ENCODE measurements around the gene TCAP.

Gene TCAP

DNA sequence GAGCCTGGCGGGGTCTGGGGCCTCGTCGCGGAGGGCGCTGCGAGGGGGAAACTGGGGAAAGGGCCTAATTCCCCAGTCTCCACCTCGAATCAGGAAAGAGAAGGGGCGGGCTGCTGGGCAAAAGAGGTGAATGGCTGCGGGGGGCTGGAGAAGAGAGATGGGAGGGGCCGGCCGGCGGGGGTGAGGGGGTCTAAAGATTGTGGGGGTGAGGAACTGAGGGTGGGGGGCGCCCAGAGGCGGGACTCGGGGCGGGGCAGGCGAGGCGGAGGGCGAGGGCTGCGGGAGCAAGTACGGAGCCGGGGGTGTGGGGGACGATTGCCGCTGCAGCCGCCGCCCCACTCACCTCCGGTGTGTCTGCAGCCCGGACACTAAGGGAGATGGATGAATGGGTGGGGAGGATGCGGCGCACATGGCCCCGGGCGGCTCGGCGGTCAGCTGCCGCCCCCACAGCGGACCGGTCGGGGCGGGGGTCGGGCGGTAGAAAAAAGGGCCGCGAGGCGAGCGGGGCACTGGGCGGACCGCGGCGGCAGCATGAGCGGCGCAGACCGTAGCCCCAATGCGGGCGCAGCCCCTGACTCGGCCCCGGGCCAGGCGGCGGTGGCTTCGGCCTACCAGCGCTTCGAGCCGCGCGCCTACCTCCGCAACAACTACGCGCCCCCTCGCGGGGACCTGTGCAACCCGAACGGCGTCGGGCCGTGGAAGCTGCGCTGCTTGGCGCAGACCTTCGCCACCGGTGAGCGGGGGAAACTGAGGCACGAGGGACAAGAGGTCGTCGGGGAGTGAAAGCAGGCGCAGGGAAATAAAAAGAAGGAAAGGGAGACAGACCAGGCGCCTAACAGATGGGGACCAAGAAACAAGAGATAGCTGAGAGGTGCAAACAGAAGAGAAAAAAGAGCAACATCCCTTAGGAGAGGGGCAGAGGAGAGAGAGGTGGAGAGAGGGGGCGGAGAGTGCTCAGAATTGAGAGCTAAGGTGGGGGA, 3.1 kb downstream of the TCAP start, which contains the start of gene PNMT:
Gene PNMT, plus strand, starts transcription at position 509 of the 980 bp plus-strand sequence. Its CDS starts 23 bp downstream, at position 532.
- no peak for DNase-seq

DNA sequence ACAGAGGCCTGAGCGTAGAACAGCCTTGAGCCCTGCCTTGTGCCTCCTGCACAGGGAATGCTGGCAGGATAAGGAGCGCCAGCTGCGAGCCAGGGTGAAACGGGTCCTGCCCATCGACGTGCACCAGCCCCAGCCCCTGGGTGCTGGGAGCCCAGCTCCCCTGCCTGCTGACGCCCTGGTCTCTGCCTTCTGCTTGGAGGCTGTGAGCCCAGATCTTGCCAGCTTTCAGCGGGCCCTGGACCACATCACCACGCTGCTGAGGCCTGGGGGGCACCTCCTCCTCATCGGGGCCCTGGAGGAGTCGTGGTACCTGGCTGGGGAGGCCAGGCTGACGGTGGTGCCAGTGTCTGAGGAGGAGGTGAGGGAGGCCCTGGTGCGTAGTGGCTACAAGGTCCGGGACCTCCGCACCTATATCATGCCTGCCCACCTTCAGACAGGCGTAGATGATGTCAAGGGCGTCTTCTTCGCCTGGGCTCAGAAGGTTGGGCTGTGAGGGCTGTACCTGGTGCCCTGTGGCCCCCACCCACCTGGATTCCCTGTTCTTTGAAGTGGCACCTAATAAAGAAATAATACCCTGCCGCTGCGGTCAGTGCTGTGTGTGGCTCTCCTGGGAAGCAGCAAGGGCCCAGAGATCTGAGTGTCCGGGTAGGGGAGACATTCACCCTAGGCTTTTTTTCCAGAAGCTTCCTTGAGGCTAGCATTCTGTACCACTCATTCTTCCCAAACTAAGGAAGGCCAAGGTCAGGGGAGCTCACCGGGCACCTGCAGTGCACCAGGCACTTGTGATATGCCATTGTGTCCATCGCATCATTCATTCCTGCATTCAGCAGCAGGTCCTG, 5.0 kb downstream of the TCAP start:
- no peak for DNase-seq

DNA sequence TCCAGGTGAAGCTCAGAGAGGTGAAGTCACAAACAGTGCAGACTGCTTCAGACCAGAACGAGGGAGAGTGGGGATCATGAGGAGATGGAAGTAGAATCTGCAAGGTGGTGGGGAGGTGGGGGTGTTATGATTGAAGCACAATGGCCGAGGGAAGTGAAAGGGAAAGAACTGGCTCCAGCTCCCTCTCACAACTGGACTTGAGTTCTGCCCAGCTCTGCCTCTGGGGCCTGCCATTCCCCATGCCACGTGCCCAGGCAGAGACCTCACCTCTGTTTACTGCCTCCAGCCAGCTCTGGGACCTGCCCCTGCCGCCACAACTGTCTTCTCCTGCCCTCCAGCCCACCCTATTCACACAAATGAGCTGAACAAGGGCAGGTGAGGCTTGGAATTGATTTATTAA, 5.6 kb downstream of the TCAP start:
- no peak for DNase-seq

DNA sequence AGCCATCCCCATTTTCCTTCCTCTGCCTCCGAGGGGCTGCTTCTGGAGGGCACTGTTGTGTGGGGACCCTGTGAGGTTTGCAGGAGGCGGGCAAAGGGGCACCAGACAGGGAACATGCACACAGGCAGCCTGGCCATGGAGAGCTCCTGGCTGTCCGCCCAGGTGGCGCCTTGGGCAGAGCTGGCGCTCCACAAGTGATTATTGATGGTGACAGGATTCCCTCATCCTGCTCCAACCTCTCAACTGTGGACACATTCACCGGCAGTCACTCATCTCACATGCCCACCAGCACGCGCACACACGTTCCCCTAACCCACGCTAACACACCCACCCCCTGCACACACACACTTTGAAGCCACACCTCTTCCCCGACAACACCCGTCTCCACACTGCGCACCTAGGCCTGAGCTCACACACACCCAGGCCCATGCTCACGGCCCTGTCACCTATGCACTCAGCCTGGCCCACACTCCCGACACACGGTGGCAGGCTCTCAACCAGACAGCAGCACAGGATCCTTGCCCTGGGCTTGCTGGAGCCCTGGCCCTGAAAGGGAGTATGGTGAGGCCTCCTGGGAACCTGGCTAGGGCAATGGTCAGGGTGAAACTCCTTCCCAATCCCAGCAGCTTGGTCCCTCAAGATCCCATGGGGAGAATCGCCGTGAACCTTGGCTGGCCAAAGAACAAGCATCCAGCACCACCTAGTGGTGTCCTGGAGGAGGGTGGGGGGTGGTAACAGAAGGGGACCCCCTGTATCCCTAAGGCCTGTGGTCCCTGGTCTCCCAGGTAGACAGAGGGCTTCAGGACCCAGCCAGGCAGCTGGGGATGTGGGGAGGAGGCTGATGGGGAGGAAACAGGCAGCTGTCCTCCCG, 6.7 kb downstream of the TCAP start:
- peak; percentile 32 for DNase-seq

DNA sequence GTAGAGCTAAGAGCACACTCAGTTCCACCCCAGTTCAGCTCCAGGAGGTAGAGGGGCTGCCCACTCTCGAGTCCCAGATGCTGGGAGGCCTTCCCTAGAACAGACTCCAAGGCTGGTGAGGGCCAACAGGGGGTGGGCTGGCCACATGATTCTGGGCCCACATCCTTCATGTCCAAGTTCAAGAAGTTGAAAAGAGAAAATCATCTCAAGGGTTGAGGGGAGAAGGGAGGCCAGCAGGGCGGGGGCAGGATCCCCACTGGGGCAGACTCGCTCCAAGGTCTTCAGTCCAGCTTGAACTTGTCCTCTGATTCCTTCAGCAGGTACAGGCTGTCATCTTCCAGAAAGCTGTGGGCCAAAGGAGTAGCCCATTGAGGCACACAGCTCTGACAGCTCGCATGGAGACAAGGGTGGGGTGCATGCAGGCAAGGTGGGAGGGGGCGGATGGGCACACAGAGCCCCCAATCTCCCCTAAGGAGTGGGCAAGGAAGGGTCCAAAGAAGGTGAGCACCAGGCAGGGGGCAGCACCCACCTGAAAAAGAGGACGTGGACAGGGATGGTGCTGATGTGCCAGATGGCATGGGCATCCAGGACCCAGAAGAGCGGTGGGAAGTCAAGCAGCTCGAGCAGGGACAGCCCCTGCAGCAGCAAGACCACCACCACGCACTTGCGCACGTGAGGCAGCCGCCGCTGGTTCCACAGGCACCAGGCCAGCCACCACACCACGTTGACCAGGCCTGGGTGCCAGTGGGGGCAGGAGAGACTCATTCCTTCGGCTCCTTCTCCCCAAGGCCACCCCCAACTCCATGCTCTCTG, 7.6 kb downstream of the TCAP start:
- no peak for DNase-seq

DNA sequence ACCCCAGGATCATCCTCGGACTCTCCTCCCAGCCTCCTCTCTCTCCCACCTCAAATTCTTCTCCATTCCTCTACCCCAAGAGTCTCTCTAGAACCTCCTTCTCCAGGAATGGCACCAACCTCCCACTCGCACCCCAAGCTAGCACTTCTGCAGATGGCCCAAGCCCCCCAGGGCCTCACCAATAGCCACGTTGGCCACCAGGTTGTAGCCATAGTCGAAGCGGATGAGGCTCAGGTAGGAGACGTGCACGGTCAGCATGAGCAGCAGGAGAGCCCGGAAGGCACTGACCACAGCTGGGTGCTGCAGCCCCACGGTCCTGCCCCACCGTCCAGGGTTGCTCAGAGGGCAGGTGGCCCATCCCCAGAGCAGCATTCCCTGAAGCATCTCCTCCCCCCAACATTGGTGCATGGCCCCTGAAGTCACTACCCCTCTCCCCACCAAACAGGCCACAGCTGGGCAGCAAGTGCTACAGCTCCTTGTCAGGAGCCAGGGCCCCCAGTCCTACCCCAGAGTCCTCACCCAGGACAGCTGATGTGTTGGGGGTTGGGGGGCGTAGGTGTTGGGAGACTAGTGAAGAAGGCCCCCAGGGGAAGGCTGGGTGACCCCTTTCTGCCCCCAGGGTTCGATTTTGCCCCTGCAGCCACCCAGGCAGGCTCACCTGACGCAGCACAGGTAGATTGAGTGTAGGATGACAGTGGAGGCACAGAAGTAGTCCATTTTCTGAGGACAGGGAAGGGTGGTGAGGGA, 8.4 kb downstream of the TCAP start:
- no peak for DNase-seq

DNA sequence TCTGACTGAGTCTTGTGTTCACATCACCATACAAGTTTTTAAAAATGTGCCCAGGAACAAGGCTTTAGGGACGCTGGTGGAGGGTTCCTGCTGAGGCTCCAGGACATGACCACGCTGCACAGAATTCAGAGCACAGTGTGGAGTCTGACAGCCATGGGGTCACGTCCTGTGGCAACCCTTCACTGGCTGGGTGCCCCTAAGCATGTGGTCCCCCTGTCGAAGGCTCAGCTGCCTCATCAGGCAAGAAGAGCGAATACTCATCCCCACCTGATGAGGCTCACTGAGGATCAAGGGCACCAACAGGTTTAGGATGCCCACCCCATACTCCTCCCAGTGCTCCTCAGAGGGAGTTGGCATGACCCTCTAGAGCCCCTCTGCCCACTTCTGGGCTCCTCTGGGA, 9.0 kb downstream of the TCAP start:
- no peak for DNase-seq

DNA sequence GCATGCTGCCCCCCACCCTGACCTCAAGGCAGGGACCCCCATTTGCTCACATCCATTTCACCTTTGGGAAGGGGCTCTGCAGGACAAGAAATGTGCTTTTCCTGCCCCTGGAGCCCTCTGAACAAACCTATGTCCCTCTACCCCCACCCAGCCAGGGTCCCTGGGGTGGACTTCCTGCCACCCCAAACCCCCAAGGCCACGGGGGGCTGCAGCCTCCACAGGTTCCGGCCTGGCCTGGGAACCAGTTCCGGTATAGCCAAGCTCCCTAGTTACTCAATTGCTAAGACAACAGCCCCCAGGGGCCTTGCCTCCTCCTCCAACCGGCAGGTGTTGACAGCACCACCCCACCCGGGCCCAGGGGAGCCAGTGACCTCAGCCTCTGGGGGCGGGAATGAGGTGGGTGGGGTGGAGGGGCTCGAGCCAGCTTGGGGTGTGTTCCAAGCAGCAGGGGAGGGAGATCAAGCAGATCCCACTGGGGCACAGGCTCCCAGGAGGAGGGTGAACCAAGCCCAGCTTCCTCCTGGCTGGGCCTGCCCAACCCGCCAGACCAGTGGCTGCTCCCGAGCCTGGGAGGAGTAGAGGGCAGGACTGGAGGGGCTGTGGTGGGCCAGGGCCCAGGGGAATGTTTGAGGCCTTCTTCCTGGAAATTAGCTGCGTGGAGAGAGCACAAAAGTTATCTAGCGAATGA, 9.7 kb downstream of the TCAP start:
- DNase-seq: no peak

DNA sequence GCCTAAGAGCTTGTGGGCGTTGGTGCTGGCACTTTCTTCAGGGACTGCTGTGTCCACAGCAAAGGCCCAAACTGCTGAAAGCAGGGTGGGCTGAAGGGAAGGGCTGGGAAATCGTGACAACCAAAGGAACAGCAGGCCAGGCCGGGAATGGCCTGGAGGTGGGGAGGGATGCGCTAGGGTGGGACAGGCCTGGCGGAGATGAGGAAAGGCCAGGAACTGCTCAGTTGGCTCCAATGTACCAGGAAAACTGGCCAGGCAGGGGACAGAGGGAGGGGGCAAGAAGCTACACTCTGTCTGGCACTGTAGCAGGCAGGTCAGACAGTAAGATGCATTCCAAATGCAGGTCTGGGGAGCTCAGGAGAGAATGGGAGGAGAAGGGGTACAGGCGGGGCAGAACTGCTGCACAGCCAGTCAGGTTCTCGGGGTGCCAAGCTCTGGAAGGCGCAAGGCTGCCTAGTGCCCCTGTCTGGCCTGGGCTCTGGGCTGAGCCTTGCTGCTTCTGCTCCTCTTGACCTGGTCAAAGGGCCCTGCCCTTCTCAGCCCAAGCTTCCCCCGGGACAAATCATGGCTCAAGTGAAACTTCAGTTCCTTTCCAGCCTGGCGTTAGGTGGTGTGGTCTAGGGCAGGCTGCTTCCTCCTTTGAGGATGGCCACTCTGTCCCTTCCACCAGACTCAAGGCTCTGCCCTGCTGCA, 10.4 kb downstream of the TCAP start:
- no peak for DNase-seq

DNA sequence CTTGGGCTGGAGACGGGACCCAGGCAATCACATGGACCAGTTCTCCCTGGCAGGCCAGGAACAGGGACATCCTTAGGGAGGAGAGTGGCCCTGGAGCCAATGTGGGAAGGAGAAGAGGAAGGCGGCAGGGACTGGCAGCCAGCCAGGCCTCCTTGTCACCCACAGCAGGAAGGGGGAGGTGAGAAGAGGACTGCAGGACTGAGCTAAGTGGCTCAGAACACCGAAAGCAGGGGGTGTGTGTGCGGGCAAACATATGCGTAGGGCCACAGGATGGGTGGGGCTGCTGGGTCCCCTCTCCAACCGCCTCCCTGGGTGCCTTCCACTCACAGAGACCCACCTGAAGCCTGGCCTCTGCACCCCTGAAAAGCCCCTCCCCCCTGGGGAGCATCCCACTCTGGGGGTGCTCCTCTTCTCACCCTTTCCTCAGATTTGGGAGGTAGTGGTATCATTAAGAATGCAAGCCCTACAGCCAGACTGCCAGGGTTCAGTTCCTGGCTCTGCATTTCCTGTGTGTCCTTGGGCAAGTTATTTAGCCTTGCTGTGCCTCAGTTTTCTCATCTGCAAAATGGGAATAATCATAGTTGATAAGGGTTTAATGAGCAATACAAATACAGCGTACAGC, 11.2 kb downstream of the TCAP start:
- no peak for DNase-seq

DNA sequence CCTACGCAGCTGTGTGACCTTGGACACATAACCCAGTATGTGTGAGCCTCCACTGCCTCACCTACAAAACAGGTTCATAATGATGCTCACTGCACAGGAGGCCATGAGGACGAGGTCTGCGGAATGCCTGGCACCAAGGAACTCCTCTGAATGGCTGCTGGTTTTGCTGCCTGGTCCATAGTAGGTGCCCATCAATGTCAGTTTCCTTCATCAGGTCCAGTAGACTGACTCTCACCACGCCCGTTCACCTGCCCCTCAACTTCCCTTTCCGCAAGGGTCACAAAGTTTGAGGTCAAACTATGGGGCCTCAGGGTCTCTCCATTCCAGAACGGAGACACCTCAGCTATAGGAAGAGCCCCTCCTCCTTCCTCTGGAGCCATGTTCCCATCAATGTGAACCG, 11.9 kb downstream of the TCAP start:
- DNase-seq: no peak

DNA sequence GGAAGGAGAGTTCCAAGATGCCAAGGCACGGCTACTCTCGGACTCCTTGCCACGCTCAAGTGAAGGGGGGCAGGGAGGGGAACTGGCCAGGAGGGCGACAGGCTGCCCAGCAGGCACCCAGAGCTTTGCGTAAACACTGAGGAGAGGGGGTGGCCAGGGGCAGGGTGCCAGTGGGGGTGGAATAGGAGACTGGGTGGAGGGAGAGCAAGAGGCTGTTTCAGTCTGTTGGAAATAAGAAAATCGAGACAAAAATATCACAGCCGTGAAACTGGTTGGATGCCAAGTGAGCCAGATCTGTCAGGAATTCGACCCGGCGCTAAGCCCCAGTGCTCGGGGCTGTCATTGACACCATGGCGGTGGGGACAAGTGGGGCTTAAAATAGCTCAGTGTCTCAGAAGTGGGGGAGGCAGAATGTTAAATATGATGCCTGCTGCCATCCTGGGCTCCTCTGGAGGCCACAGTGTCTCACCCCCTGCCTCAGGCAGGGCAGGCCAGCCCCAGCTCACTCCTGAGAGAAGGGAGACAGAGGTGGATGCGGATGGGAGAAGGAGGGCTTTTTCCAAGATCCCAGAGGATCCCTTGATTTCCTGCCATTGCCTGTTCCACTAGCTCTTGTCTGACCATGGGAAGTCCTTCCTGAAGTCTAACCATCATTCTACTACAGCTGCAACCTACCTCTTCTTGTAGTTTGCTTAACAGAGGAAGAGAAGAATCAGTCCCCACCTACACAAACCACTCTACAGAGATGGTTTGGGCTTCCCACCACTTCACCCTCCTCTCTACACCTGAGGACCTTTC, 12.6 kb downstream of the TCAP start:
- no peak for DNase-seq

DNA sequence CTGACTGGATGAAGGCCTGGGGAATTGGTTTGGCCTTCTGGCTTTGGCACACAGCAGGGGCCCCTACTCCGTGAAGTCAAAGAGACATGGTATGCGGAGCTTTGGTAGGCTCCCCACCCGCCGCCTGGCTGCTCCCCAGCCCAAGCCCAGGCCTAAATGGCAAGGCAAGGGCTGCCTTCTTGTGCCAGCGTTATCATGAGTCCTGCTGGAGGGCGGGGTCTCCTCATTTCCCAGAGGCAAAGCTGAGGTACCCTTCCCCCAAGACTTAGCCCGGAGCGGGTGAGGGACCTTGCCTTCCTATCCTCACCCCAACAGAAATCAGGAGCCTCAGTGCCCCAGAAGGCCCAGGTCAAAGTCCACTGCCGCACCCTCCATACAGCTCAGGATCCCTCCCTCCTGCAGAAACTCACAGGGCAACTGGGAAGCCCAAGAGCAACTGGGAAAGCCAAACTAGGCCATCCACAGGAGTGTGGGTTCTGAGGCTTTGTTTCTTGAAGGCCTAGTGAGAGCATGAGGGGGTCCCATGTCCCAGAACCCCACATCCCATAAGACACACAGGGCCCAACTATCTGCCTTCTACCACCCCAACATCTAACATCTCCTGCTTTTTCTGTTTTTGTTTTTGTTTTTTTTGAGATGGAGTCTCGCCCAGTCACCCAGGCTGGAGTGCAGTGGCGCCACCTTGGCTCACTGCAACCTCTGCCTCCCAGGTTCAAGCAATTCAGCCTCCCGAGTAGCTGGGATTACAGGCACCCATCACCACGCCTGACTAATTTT, 13.4 kb downstream of the TCAP start:
- DNase-seq: no peak

DNA sequence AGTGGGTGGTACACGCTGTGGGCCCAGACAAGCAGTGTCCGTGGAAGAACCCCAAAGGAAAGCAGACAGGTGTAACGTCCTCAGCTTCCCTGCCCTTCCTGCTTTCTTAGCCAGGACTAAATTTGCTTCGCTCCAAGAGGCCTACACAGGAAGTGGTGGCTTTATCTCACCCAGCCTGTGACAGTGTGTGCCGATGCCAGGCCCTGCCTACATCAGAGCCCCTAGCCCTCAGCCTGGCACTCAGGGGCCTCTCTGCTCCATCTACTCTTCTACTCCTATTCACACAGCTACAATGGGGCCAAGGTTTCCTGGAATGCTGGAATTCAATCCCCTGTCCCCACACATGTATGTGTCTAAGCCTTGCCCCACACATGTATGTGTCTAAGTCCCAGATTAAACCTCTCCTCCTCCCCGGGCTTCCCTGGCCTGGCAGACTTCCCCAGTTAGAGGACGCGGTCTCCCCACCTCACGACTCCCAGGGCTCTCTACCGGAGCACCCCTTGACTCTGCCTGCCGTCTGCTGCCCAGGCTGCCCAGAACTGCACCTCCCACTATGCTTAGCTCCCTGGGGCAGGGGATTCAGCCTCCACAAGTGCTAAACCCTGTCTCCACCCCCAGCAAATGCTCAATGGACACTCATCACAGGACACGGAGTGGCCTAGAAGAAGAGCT, 14.5 kb downstream of the TCAP start:
- no peak for DNase-seq

DNA sequence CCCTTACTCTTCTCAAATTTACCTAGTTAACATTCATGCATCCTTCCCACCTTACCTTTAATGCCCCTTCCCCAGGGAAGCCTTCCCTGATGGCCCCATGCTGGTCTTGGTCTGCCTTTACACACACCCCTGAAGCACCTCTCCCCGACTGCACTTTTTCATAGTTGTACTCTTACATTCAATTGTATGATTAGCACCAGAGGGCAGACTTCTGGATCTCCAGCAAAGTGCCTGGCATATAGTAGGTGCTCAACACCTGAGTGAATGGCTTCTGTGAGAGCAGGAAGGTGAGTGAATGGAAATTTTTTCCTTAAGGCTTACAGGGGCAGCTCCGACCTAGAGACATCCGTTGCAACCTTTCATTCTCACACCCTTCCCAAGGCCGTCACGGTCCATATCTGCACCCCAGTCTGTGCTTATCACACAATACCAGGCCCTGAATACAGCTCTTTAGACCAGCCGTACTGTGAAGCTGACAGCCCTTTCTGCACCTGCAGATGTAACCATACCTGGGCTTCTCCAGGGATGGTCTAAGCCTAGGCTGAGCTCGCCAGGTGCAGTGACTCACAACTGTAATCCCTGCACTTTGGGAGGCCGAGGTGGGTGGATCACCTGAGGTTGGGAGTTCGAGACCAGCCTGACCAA, 18.3 kb downstream of the TCAP start:
- no peak for DNase-seq

DNA sequence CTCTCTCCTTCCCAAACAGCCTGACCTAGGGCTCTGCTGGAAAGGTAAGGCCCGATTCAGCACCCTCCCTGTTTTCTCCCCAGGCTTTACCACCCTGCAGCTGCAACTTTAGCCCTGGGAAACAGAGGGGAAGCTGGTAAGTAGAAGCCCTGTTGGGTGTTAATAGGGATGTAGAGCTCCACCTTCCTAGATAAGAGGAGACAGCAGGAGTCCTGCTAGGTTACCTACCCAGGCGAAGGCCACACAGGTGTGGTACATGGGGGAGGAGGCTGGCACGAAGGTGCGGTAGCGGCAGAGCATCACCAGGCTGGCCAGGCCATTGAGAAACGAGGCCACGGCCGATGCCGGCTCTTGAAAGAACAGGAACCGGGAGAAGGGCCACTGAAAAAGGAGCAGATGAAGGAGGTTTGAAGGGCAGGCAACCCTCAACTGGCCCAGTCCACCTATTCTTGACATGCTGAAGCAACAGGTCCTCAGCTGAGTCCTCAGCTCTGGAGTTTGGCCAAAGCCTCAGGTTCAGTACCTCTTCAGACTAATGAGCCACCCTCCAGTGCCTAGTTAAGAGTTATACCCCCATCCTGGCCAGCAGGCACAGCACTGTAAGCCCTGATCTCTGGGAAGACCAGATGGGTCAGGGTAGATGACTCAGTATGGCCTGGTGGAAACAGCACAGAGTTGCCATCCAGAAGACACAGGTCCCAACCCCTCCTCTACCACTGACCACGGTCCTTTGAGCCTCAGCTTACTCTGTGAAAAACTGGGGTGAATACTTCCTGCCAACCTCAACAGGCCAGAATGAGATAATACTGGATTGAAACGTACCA, 19.4 kb downstream of the TCAP start:
- DNase-seq: no peak
